Measurements from ENCODE around the gene HEBP2. TPM values are rescaled to one million over a fixed set of nuclear protein-coding genes. Genes with fewer than 3 reads are reported as not detected.
"Not testable (repeated sequence)": the region's sequence is repeated elsewhere in the genome, so short reads cannot be mapped to it uniquely, and the experiment has no call there.

The HEBP2 gene, protein sequence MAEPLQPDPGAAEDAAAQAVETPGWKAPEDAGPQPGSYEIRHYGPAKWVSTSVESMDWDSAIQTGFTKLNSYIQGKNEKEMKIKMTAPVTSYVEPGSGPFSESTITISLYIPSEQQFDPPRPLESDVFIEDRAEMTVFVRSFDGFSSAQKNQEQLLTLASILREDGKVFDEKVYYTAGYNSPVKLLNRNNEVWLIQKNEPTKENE
- total RNA-seq, result 103 TPM
- long read RNA-seq, full-length matches to known transcripts, result 95 of 98 reads
- long read RNA-seq, partial matches to known transcripts, result 1 of 98 reads
- long read RNA-seq, other reads (novel, unspliced or antisense), result 2 of 98 reads

DNA sequence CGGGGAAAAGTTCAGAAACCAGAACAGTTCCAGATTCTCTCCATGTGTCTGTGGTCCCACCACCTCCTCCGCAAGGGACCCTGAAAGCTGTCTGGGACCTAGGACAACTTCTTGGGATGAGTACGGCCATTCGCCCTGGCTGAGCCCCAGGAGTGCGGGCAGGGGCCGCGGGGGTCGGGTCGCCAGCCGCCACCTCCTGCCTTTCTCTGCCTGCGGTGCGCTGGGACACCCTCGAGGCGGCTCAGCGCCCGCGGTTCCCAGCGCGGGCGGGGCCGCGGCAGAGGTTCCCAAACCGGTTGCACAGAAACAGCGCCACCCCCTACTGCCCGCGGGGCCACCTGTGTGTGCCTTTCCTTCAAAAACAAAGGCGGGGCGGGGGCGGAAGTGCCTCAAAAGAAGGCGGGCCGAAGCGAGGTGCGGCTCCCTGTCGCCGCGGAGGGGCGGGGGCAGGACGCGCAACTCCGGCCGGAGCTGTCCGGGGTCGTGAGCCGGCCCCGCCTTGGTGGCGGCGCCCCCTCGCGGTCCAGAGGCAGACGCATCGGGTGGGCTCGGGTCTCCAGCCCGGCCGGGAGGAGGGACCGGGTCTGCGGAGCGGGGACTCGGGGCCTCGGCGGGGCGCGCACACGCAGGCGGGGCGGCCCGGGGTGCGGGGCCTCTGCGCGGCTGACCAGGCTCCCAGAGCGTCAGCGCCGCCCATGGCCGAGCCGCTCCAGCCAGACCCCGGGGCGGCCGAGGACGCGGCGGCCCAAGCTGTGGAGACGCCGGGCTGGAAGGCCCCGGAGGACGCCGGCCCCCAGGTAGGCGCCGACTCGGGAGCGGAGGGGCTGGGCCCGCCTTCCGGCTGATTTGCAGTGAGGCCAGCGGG lies at the start of gene HEBP2:
HEBP2 (plus strand) TSS at position 423 of the 865 bp plus-strand sequence; CDS start at position 696, 273 bp downstream.
- ATAC-seq, result peak; percentile 96
- peak; percentile 98 for DNase-seq (ENCODE audit: missing footprints)
- intact Hi-C loops (cut with DNase I), result loop anchor here (5.0 kb wide), 3 partner anchors 97 to 297 kb away; partner anchors contain the start of gene PERP

DNA sequence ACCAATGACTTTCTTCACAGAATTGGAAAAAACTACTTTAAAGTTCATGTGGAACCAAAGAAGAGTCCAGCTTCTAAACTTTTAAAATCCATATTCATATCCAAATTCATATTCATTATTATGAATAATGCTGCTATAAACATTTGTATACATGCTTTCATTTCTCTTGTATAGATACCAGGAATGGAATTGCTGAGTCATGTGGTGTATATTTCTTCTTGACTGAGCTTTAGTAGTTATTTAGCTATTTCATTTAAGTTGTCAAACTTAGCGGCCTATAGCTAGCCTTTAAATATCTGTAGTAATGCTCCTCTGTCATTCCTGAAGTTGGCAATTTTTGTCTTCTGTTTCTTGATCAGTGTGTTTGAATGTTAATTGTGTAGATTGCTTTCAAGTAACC lies 46.1 kb upstream of the HEBP2 start:
- intact Hi-C loops (cut with DNase I), result no loop called here
- ATAC-seq (no peak), DNase-seq (ENCODE audit: missing footprints) (no peak)

DNA sequence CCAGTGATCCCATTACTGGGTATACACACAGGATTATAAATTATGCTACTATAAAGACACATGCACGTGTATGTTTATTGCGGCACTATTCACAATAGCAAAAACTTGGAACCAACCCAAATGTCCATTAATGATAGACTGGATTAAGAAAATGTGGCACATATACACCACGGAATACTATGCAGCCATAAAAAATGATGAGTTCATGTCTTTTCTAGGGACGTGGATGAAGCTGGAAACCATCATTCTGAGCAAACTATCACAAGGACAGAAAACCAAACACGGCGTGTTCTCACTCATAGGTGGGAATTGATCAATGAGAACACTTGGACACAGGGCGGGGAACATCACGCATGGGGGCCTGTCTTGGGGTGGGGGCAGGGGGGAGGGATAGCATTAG lies 35.3 kb upstream of the HEBP2 start:
- ATAC-seq; DNase-seq (ENCODE audit: missing footprints); intact Hi-C loops (cut with DNase I): not testable (repeated sequence)

DNA sequence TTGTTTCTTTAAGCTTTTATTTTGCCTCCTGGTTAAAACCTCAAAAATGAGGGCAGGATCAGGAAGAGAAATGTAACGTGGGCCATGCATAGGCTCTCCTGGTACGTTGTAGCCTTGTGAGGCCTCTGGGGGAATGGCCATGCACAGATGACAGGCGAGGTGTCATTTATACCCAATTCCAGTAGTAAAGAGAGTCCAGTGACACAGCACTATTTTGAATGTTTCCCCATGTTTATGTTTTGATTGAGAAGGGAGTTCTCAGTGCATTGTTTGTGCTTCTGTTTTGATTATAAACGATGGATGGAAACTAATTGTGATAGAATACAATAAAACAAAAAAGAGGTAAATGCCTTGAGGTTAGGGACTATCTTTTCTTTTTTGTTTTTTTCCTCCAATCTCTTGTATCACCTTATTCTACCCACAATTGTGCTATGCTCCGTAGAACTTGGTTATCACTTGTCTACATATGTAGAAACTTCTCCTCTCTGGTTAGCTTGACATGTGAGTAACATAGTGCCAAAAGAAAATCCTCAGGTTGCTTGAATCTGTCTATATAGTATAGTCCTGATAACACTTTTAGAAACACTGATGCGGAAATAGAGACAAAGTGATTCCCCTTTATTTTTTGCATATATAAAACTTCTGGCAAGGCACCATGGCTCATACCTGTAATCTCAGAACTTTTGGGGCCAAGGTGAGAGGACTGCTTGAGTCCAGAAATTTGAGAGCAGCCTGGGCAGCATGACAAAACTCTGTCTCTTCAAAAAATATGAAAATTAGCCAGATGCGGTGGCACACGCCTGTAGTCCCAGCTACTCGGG lies 33.2 kb upstream of the HEBP2 start:
- DNase-seq (ENCODE audit: missing footprints), result no peak
- ATAC-seq, result no peak
- intact Hi-C loops (cut with DNase I), result no loop called here

DNA sequence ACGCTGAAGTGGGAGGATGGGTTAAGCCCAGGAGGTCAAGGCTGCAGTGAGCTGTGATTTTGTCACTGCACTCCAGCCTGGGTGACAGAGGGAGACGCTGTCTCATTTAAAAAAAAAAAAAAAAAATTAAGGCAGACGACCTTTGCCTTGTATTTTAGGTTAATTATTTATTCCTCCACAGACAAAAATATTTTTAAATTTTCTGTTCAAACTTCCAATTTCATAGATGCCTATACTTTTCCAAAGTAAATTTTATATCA lies 32.6 kb upstream of the HEBP2 start:
- DNase-seq (ENCODE audit: missing footprints) (no peak), ATAC-seq (no peak)
- intact Hi-C loops (cut with DNase I), result no loop called here

DNA sequence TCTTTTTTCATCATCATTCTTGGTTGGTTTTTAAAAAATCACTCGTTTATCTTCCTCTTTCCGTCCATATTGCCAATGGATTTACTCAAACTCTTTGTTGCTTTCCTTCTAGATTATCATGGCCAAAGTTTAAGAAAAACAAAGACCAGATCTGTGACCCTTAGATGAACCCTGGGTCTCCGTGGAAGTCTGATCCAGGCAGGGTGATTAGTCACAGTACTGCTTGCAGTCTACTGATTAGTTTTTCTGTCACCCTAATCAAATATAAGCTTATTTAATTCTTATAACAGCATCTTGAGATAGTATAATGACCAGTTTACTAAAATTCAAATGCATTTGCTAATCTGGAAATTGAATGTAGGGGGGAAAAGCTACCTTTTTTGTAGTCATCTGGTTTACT lies 32.3 kb upstream of the HEBP2 start:
- no peak for DNase-seq (ENCODE audit: missing footprints)
- intact Hi-C loops (cut with DNase I), result no loop called here
- no peak for ATAC-seq

DNA sequence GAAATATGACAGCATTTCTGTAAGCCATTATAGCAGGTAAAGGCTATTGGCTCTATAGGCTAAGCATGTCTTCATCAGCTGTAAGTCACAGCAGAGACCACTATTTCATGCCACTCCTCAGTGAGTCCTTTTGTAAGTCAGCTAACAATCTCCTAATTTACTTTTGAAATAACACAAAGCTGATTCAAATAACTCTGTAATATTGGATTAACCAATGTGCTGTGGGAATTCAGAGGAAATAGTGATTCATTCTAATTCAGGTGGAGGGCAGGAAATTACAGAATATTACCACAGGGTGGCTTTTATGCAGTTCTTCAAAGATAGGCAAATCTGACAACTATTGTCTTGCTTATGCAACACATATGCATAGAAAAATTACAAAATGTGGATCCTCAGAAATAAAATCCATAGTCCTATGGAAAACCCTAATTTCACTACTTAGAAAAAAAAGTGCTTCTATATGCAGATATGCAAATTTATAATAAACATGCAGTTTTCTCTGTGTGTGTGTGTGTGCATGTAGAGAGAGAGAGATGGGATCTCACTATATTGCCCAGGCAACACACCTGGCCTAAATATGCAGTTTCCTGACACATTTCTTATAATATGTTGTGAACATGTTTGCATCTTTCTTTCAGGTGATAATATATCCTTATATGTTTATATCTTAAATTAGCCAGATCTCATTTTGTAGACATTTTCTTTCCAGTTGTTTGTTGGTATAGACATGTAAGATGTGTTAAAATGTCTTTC lies 31.1 kb upstream of the HEBP2 start:
- no peak for ATAC-seq
- intact Hi-C loops (cut with DNase I), result no loop called here
- DNase-seq (ENCODE audit: missing footprints), result no peak

DNA sequence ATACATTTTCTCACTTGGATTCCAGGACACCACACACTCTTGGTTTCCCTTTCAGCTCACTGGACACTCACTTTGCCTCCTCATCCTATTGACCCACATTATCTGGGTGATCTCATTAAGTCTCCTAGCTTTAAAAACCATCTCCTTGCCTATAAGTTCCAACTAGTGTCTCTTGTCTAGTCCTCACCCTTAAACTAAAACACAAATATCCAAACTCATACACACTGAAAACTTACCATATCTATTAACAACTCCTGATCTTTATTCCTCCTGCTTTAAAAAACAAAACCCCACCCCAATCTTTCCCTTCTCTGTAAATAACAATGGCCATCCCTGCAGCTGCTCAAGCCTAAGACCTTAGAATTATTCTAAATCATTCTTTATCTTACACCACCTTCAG lies 29.8 kb upstream of the HEBP2 start:
- ATAC-seq, result no peak
- intact Hi-C loops (cut with DNase I), result no loop called here
- no peak for DNase-seq (ENCODE audit: missing footprints)

DNA sequence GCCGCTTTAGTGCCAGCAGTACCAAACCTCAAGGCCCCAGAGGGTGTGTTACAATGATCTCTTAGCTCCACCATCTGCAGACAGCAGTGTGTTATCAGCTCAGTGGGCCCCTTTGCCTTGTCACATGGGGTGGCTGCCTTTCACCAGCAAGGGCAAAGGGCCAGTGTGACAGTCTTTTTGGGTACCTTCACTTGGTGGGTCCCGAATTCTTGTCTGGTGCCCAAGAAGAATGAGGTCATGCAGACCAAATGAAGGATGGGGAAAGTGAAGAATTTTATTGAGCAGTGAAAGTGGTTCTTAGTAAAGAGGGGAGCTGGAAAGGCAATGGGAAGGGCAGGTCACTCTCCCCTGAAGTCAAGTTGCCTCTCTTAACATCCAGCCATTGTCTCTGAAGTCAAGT lies 29.2 kb upstream of the HEBP2 start:
- intact Hi-C loops (cut with DNase I), result no loop called here
- DNase-seq (ENCODE audit: missing footprints) (no peak), ATAC-seq (no peak)

DNA sequence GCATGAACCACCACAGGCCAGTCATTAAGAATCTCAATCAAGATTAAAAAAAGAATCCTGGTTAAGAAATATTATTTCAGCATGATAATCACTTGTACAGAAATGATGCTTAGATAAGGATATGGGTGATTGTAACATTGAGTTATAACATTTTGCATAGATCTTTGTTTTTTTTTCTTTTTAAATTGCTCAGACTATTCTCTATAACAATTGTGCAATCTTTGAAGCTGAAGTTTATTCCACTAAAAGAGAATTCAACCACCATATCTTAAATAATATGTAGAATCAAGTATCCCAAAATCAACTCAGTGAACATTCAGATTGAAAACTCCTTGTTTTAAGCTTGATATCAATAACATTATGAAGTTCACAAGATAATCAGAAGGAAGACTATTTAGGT lies 27.0 kb upstream of the HEBP2 start:
- DNase-seq (ENCODE audit: missing footprints), result no peak
- intact Hi-C loops (cut with DNase I), result no loop called here
- no peak for ATAC-seq

DNA sequence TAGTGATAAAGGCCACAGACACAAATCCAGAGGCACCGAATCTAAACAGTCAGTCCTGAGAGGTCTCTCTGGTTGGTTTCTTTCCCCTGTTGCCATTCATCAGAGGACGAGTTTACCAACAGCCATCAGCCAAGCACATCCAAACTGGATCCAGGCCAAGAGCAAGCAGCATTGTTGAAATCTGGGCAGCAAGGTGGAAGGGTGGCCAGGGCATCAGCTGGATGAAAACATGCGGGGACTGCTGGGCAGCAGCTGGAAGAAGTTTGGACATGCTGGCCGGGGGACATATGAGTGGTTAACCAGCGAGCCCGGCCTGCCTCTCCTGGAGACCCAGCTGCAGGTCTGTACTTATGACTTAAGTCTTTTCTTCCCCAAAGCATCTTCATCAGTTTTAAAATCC lies 26.2 kb upstream of the HEBP2 start, which contains the start of gene SMIM28:
SMIM28 (plus strand) TSS at position 62 of the 400 bp plus-strand sequence; CDS start at position 230, 168 bp downstream.
- no peak for ATAC-seq
- intact Hi-C loops (cut with DNase I), result no loop called here
- no peak for DNase-seq (ENCODE audit: missing footprints)

DNA sequence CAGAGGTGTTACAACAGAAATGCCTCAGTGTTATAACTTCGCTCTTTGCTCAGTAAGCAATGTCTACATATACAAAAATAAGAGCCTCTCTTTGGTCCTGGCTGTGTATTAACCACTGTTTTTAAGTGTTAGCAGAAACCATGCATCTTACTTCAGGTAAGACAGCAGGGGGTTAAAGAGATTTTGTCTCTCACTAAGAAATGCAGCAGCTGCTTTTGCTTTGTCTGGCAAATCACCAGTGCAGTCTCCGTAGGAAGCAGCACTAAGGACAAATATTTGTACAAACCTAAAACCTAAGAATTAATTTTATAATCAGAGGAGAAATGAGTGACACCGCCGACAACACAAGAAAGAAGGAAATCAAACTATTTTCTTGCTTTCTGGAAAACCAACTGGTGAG lies 25.6 kb upstream of the HEBP2 start:
- DNase-seq (ENCODE audit: missing footprints) (no peak), ATAC-seq (no peak)
- intact Hi-C loops (cut with DNase I), result no loop called here

DNA sequence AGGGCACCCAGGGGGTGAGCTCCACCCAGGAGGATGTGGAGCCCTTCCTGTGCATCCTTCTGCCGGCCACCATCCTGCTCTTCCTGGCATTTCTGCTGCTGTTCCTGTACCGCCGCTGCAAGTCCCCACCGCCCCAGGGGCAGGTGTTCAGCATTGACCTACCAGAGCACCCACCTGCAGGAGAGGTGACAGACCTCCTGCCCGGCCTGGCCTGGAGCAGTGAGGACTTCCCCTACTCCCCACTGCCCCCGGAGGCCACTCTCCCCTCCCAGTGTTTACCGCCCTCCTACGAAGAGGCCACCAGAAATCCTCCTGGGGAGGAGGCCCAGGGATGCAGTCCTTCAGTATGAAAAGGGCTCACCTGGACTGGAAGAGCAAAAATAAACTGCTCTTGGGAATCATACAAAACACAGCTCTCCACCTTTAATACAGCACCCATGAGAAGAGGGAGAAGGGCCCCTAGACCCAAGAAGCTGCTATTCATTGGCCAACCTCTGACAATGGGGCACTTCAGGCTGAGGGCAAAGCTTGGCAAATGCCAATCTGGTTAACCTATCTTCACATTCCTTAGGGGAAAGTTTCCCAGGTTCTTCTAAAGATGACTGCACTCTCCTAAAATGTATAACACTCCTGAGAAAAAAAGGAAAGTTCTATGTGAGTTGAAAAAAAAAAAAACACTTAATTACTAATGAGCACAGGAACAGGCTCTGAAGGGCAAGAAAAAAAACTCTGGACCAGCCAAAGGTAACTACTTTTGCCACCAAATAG lies 21.3 kb upstream of the HEBP2 start:
- DNase-seq (ENCODE audit: missing footprints) (no peak), ATAC-seq (no peak)
- intact Hi-C loops (cut with DNase I), result no loop called here

DNA sequence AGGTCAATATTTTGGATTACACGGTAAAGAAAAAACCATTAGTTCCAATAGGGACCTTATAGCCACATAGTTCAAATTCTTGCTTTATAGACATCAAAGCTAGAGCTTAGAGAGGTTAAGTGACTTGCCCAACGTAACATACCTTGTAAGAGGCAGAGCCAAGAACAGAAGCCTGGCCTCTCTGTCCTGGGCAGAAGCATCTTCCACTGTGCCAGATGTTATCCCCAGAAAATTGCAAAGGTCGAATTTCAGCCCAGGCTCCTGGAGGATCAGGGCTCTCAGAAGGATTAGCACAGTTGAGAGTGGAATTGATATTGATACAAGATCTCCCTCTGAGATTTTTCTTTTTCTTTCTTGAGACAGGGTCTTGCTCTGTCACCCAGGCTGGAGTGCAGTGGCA lies 20.2 kb upstream of the HEBP2 start:
- DNase-seq (ENCODE audit: missing footprints) (no peak), ATAC-seq (no peak)
- intact Hi-C loops (cut with DNase I), result no loop called here

DNA sequence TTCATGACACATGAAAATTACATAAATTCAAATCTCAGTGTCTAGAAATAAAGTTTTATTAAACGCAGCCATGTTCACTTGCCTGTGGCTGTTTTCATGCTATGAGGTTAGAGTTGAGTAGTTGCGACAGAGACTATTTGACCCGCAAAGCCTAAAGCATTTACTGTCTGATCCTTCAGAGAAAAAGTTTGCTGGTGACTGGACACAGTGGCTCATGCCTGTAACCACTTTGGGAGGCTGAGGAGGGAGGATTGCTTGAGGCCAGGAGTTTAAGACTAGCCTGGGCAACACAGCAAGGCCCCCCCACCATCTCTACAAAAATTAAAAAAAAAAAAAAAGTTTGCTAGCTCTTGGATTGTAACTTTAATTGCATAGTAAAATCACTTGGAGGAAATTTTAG lies 17.1 kb upstream of the HEBP2 start:
- DNase-seq (ENCODE audit: missing footprints) (no peak), ATAC-seq (no peak)
- intact Hi-C loops (cut with DNase I), result no loop called here

DNA sequence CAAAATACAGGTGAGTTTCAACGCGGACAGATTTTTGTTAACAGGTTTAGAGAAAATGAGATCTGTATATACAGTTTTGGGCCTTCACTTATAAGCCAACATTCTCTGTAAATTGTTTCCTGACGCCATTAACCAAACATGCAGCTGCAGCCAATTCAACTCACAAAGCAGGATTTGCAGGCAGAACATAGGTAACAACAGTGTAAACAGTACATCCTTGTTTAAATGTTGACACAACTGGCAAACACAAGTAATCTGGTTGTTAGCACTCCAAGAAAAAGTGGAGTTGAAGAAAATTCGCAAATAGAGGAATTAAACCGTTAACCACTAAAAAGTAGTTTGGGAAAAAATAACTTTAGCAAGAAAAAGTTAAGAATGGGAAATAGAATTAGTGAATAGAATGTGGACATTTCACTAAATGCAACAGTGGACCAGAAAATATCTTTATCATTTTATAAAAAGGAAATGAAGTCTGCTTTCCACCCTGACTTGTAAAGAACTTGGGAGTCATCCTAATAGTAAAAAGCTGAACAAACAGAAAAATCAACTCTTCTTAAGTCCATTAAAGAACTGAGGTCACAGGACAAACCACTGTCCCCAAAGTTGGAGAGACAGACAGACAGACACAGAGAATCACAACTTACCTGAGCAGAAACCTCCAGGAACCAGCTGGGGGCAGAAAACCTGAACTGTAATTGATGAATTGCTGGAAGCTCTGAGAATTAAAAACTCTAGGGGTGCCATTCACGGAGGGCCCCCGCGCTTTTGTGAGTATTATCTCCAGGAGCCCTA lies 16.2 kb upstream of the HEBP2 start:
- intact Hi-C loops (cut with DNase I), result no loop called here

DNA sequence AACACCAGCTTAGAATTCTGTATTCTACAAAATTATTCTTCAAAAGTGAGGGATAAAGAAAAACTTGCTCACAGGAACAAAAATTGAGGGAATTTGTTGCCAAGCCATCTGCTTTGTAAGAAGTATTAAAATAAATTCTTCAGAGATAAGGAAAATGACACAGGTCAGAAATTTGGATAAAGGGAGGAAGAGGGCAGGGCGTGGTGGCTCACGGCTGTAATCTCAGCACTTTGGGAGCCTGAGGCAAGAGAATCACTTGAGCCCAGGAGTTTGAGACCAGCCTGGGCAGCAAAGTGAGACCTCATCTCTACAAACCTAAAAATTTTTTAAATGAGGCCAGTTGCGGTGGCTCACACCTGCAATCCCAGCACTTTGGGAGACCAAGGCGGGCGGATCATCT lies 14.5 kb upstream of the HEBP2 start:
- no peak for ATAC-seq
- no peak for DNase-seq (ENCODE audit: missing footprints)
- intact Hi-C loops (cut with DNase I), result no loop called here

More for the DNA sequence above, 16.2 kb upstream of the HEBP2 start:
- ATAC-seq (no peak), DNase-seq (ENCODE audit: missing footprints) (no peak)
